Panc1 (cell line): ENCODE data around the gene GSK3B. TPM values are rescaled to one million over a fixed set of nuclear protein-coding genes. Genes with fewer than 3 reads are reported as not detected.

Experiments used
- ATAC-seq: fragments of 200-7000 bp; cut with Tn5 transposase; 2 replicates; pipeline ENCODE4 v1.9.1; 2020; ENCODE audit warnings: mild to moderate bottlenecking, moderate library complexity
- BruUV-seq: library from RNA; stranded (reverse); fragments of 400-500 nt; replicated peaks from 2 replicates; lab custom pipeline; 2021; lab: Mats Ljungman, UMichigan
- CTCF ChIA-PET: fragments of 300-600 bp; sonication (Branson Sonifier 250); formaldehyde crosslinking; loops from one replicate; lab custom pipeline; 2022; ENCODE audit warnings: antibody characterized with exemption; lab: Charles Lee
- POLR2A ChIA-PET: fragments of 300-600 bp; sonication (Branson Sonifier 250); formaldehyde crosslinking; loops from one replicate; lab custom pipeline; 2022; ENCODE audit warnings: antibody characterized with exemption; lab: Charles Lee
- DNase-seq: peaks from one replicate; pipeline ENCODE4 v3.0.0-alpha.2; 2010; ENCODE audit warnings: low read depth, low spot score
- H3K27ac ChIP-seq: 2 replicates; pipeline ENCODE4 v1.5.1; 2011; ENCODE audit warnings: mild to moderate bottlenecking, low read length, inconsistent platforms
- H3K27me3 ChIP-seq: fragments of 200-500 bp; sonication (Bioruptor generic); 2 replicates; pipeline ENCODE4 v1.6.0; 2014; ENCODE audit warnings: low read length, inconsistent platforms; ENCODE audit not compliant: control insufficient read depth, insufficient read depth
- H3K36me3 ChIP-seq: fragments of 200-500 bp; sonication (Bioruptor generic); 2 replicates; pipeline ENCODE4 v1.5.1; 2014; ENCODE audit warnings: inconsistent platforms, mild to moderate bottlenecking, low read length, moderate library complexity; ENCODE audit not compliant: control insufficient read depth, insufficient read depth
- H3K4me1 ChIP-seq: 2 replicates; pipeline ENCODE4 v1.5.1; 2011; ENCODE audit warnings: inconsistent platforms, mild to moderate bottlenecking, low read length, moderate library complexity; ENCODE audit not compliant: control insufficient read depth, insufficient read depth
- H3K4me3 ChIP-seq, 2 experiments: 2 replicates each; pipeline ENCODE4 v1.5.1; 2011 to 2012; ENCODE audit warnings: low read depth in 2 of 2, low read length in 2 of 2, mild to moderate bottlenecking in 2 of 2, inconsistent platforms in 1 of 2, moderate library complexity in 1 of 2
- H3K9me3 ChIP-seq: fragments of 200-500 bp; sonication (Bioruptor generic); 2 replicates; pipeline ENCODE4 v1.5.1; 2014; ENCODE audit warnings: low read depth, mild to moderate bottlenecking, inconsistent platforms, low read length, moderate library complexity; ENCODE audit not compliant: control insufficient read depth, insufficient read depth
- CTCF ChIP-seq: fragments of 450-650 bp; IDR thresholded peaks from 2 replicates; pipeline ENCODE4 v1.5.1; 2017; ENCODE audit warnings: mild to moderate bottlenecking
- POLR2AphosphoS5 ChIP-seq: IDR thresholded peaks from 2 replicates; pipeline ENCODE4 v1.6.1; 2012; ENCODE audit warnings: mild to moderate bottlenecking, low read depth, low read length, moderate library complexity
- REST ChIP-seq, 2 experiments: IDR thresholded peaks; 2 replicates each; pipeline ENCODE4 v1.6.1; 2011 to 2012; ENCODE audit warnings: low read depth in 2 of 2, control low read depth in 1 of 2, low read length in 1 of 2, mild to moderate bottlenecking in 1 of 2, moderate library complexity in 1 of 2; ENCODE audit not compliant: insufficient read depth in 1 of 2
- SIN3A ChIP-seq: IDR thresholded peaks from 2 replicates; pipeline ENCODE4 v1.6.1; 2012; ENCODE audit warnings: low read depth, mild to moderate bottlenecking, low read length, moderate library complexity, borderline replicate concordance; ENCODE audit not compliant: insufficient read depth
- TCF7L2 ChIP-seq: IDR thresholded peaks from 2 replicates; pipeline ENCODE4 v1.6.1; 2011; ENCODE audit warnings: mild to moderate bottlenecking, low read depth, low read length, inconsistent platforms
- in situ Hi-C: cut with HindIII; loops from 2 replicates; pipeline ENCODE4 v1.10.0; 2016; ENCODE audit warnings: low sequenced_read_pairs, low pct_unique_long_range_greater_than_20kb
- intact Hi-C: fragments of 100-400 bp; cut with micrococcal nuclease; formaldehyde crosslinking; loops from one replicate; pipeline ENCODE4 v1.10.0; 2022; ENCODE audit not compliant: unreplicated experiment
- total RNA-seq: library from RNA; stranded (reverse); gene quantifications from one replicate; pipeline ENCODE4 v1.2.1, GENCODE V29; 2021; ENCODE audit not compliant: unreplicated experiment

GSK3B gene
- total RNA-seq, 1 experiment from 2014 or later, result 35.3 TPM

- CTCF ChIA-PET, result no interaction called here
- no TSS peak for BruUV-seq
- H3K27ac ChIP-seq, result no peak overlapping the region
- no peaks in the 10 kb centered on the region for H3K9me3 ChIP-seq
- no peaks in the 10 kb centered on the region for H3K4me1 ChIP-seq
- intact Hi-C loops, result no loop called here
- no peak for TF ChIP-seq CTCF
- TF ChIP-seq TCF7L2, result no peak
- TF ChIP-seq REST (IDR thresholded peaks at IDR 0.05; ENCODE audit: insufficient read depth in 1 of 2, low read depth in 2 of 2, low read length in 1 of 2), result no peak
- TF ChIP-seq SIN3A, result no peak
- no peak for TF ChIP-seq POLR2AphosphoS5
- no peak overlapping the region for H3K4me3 ChIP-seq
- no peaks in the 10 kb centered on the region for H3K36me3 ChIP-seq
- ATAC-seq, result no peak
- in situ Hi-C loops, result no loop called here
- POLR2A ChIA-PET, result no interaction called here
- no peak for DNase-seq
- H3K27me3 ChIP-seq, result no peaks in the 10 kb centered on the region
These were observed 310.4 kb downstream of the GSK3B start for GRCh38 chr3:119783883-119784282.

GRCh38 chr3:119783255-119783654 lies 311.0 kb downstream of the GSK3B start:
- ATAC-seq, result no peak
- in situ Hi-C loops, result no loop called here
- TF ChIP-seq SIN3A, result no peak
- no peak for TF ChIP-seq POLR2AphosphoS5
- TF ChIP-seq REST (IDR thresholded peaks at IDR 0.05; ENCODE audit: insufficient read depth in 1 of 2, low read depth in 2 of 2, low read length in 1 of 2), result no peak
- TF ChIP-seq CTCF, result no peak
- no peak for TF ChIP-seq TCF7L2
- no peak overlapping the region for H3K4me3 ChIP-seq
- H3K27me3 ChIP-seq, result no peaks in the 10 kb centered on the region
- H3K36me3 ChIP-seq, result no peaks in the 10 kb centered on the region
- DNase-seq, result no peak
- H3K9me3 ChIP-seq, result no peaks in the 10 kb centered on the region
- BruUV-seq, result no TSS peak
- ChIA-PET CTCF (no interaction called here), POLR2A (no interaction called here)
- intact Hi-C loops, result no loop called here
- no peaks in the 10 kb centered on the region for H3K4me1 ChIP-seq
- H3K27ac ChIP-seq, result no peak overlapping the region
